ENCODE data around the gene ADGRG6. TPM values are rescaled to one million over a fixed set of nuclear protein-coding genes. Genes with fewer than 3 reads are reported as not detected.

The ADGRG6 gene
- total RNA-seq, 6 donors from 2014 or later, result 19.9 to 44.1 (median 29.8) TPM

DNA sequence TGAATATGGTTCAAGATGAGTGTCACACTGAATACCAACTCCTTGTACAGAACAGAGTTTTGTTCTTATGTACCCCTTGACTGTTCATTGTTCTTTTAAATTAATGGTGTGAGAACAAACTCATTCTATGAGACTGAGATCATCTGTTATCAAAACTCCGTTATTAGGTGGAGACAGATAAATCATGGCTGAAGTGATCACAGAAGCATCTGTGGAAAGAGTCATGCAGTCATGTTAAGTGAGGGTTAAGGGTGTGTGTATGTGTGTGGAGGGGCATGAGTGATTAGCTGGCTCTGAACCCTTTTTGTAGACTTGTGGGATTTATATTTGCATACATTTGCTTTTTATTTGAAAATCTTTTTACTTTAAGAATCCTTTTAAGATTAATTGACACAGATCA, 24.7 kb downstream of the ADGRG6 start:
- 50 to 64% methylated on average over 1 of the region's 1 CpG for WGBS, 2 donors
- no peak for ATAC-seq (ENCODE audit: low FRiP score in 2 of 2)
- no peak for DNase-seq

DNA sequence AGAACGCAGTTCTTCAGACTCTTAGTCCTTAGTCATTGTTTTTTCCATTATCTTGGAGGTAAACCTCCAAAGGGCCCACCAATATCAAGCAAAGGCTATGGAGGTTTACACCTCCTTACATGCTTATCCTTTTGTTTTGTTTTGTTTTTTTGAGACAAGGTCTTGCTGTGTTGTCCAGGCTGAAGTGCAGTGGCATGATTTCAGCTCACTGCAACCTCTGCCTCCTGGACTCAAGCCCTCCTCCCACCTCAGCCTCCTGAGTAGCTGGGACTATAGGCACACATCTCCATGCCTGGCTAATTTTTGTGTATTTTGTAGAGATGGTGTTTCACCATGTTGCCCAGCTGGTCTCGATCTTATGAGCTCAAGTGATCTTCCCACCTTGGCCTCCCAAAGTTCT, 26.3 kb downstream of the ADGRG6 start:
- ATAC-seq (ENCODE audit: low FRiP score in 2 of 2) (no peak), DNase-seq (no peak)
- no peaks in the 10 kb centered on the region for H3K4me1 ChIP-seq
- no peaks in the 10 kb centered on the region for H3K36me3 ChIP-seq
- H3K27ac ChIP-seq, result no peak overlapping the region
- H3K9me3 ChIP-seq, result no peaks in the 10 kb centered on the region
- 89 to 91% methylated on average over 2 of the region's 2 CpGs for WGBS, 2 donors
- no peak overlapping the region for H3K4me3 ChIP-seq
- TF ChIP-seq, protein P1, sequence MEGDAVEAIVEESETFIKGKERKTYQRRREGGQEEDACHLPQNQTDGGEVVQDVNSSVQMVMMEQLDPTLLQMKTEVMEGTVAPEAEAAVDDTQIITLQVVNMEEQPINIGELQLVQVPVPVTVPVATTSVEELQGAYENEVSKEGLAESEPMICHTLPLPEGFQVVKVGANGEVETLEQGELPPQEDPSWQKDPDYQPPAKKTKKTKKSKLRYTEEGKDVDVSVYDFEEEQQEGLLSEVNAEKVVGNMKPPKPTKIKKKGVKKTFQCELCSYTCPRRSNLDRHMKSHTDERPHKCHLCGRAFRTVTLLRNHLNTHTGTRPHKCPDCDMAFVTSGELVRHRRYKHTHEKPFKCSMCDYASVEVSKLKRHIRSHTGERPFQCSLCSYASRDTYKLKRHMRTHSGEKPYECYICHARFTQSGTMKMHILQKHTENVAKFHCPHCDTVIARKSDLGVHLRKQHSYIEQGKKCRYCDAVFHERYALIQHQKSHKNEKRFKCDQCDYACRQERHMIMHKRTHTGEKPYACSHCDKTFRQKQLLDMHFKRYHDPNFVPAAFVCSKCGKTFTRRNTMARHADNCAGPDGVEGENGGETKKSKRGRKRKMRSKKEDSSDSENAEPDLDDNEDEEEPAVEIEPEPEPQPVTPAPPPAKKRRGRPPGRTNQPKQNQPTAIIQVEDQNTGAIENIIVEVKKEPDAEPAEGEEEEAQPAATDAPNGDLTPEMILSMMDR (IDR thresholded peaks at IDR 0.05), result no peak
- no peak for TF ChIP-seq POLR2AphosphoS5 (IDR thresholded peaks at IDR 0.05)
- TF ChIP-seq EP300 (IDR thresholded peaks at IDR 0.05), result no peak
- no peak for TF ChIP-seq POLR2A (IDR thresholded peaks at IDR 0.05)
- H3K27me3 ChIP-seq, result no peaks in the 10 kb centered on the region

More for the DNA sequence above, 24.7 kb downstream of the ADGRG6 start:
- TF ChIP-seq POLR2A (IDR thresholded peaks at IDR 0.05) (no peak), EP300 (IDR thresholded peaks at IDR 0.05) (no peak), POLR2AphosphoS5 (IDR thresholded peaks at IDR 0.05) (no peak)
- TF ChIP-seq, protein P1 (IDR thresholded peaks at IDR 0.05), result no peak
- no peak overlapping the region for H3K4me3 ChIP-seq
- H3K36me3 ChIP-seq, result no peaks in the 10 kb centered on the region
- H3K4me1 ChIP-seq, result no peaks in the 10 kb centered on the region
- no peaks in the 10 kb centered on the region for H3K9me3 ChIP-seq
- H3K27ac ChIP-seq, result no peak overlapping the region
- H3K27me3 ChIP-seq, result no peaks in the 10 kb centered on the region

DNA sequence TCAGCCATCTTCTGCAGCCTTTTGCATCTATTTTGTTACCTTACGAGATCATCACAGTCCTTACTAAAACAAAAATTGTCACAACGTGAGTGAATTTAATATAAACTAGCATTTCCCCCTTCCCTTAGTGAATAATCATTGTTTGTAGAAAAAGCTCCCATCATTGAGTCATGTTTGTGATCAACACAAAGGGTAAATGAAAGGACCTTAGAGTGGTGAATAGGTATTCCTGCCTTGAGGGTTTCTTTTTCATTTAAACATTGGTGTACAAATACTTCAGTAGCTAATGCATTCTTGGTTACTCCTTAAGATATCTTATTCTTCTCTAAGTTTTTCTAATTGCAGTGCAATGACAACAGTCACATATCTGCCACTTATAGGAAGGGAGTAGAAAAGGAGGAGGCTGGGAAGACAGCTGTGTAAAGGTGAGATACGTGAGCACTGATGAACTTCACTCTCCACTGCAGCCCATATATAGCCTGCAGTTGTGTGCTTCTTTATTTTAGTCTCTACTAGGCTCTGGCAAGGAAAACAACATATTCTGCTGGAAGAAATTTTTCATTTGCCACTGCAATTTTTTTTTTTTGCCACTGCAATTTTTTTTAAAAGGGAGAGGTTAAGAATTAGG, 27.8 kb downstream of the ADGRG6 start:
- 75 to 77% methylated on average over 3 of the region's 3 CpGs for WGBS, 2 donors
- H3K36me3 ChIP-seq, result no peaks in the 10 kb centered on the region
- ATAC-seq (ENCODE audit: low FRiP score in 2 of 2) (no peak), DNase-seq (no peak)
- H3K4me1 ChIP-seq, result peaks cover 0 to 4% (median 0%) of the 10 kb centered on the region in 4 donors
- H3K27ac ChIP-seq, result no peak overlapping the region
- no peaks in the 10 kb centered on the region for H3K9me3 ChIP-seq
- H3K4me3 ChIP-seq, result no peak overlapping the region
- no peak for TF ChIP-seq EP300 (IDR thresholded peaks at IDR 0.05)
- no peak for TF ChIP-seq POLR2A (IDR thresholded peaks at IDR 0.05)
- no peak for TF ChIP-seq POLR2AphosphoS5 (IDR thresholded peaks at IDR 0.05)
- TF ChIP-seq, protein P1 (IDR thresholded peaks at IDR 0.05), result no peak
- H3K27me3 ChIP-seq, result no peaks in the 10 kb centered on the region

DNA sequence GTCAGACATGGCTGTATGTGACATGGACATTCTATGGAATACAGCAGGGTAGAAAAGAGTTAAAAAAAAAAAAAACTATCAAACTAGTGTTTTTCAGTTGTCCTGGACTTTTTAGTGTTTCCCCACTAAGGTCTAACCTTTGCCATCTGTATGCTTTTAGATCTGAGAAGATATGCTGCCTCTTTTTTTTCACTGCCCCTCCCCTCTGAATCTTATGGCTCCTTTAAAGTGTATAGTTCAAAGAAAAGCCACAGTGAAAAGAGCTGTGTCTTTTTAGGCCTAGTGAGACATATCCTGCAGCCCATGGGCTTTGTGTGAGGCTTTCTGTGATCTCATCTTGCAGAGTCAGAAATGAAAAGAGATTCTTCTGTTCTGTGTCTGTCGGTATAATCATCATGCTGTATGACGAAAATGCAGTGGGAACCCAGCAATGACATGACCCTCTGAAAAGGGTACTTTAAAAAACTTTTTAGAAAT, 29.3 kb downstream of the ADGRG6 start:
- 81 to 82% methylated on average over 2 of the region's 2 CpGs for WGBS, 2 donors
- peaks cover 0 to 4% (median 1%) of the 10 kb centered on the region in 4 donors for H3K4me1 ChIP-seq
- ATAC-seq (ENCODE audit: low FRiP score in 2 of 2) (no peak), DNase-seq (no peak)
- H3K36me3 ChIP-seq, result no peaks in the 10 kb centered on the region
- H3K27me3 ChIP-seq, result no peaks in the 10 kb centered on the region
- H3K9me3 ChIP-seq, result no peaks in the 10 kb centered on the region
- no peak overlapping the region for H3K27ac ChIP-seq
- H3K4me3 ChIP-seq, result no peak overlapping the region
- TF ChIP-seq POLR2AphosphoS5 (IDR thresholded peaks at IDR 0.05) (no peak), POLR2A (IDR thresholded peaks at IDR 0.05) (no peak), EP300 (IDR thresholded peaks at IDR 0.05) (no peak)
- TF ChIP-seq, protein P1 (IDR thresholded peaks at IDR 0.05), result no peak

DNA sequence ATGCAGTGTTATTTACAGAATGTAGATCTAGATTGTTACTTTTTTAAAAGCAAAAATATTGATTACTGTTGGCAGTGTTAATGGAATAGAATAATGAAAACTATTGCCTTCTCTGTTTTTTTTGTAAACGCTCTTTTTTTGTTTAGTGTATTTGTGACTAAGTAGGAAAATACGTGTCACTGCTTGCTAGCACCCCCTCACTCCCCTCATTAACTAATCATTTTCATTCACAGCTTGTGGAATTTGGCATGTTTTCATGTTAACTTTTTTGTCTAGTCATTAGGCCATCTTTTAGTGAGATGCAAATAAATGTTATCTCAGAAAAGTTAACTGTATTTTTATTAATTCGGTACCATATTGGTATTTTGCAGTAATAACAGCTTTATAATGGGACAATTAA, 29.8 kb downstream of the ADGRG6 start:
- Histone ChIP-seq H3K36me3 (no peaks in the 10 kb centered on the region), H3K27ac (no peak overlapping the region), H3K4me3 (no peak overlapping the region), H3K4me1 (peaks cover 0 to 4% (median 1%) of the 10 kb centered on the region in 4 donors), H3K27me3 (no peaks in the 10 kb centered on the region), H3K9me3 (no peaks in the 10 kb centered on the region)
- TF ChIP-seq POLR2AphosphoS5 (IDR thresholded peaks at IDR 0.05), result no peak
- no peak for ATAC-seq (ENCODE audit: low FRiP score in 2 of 2)
- 79 to 85% methylated on average over 3 of the region's 3 CpGs for WGBS, 2 donors
- no peak for DNase-seq

Measured in upper lobe of left lung (tissue), 6 donors.